HepG2 (cell line): ENCODE results near the gene UMPS. TPM values are rescaled to one million over a fixed set of nuclear protein-coding genes. Genes with fewer than 3 reads are reported as not detected.

Experiments used
- CENPT ChIP-seq: sonication (generic); formaldehyde crosslinking; IDR thresholded peaks from 2 replicates; pipeline ENCODE4 v1.8.0; 2022; ENCODE audit warnings: low read depth, mild to moderate bottlenecking, moderate library complexity, missing genetic modification reagents
- ESRRA ChIP-seq: sonication (generic); formaldehyde crosslinking; IDR thresholded peaks from 2 replicates; pipeline ENCODE4 v1.5.1; 2020; ENCODE audit warnings: mild to moderate bottlenecking, low read depth, missing genetic modification reagents
- FOXK2 ChIP-seq: fragments of 450-650 bp; IDR thresholded peaks from 2 replicates; pipeline ENCODE4 v1.6.1; 2016
- KLF11 ChIP-seq: IDR thresholded peaks from 2 replicates; pipeline ENCODE4 v1.6.1; 2016; ENCODE audit warnings: missing compliant biosample characterization
- MTF2 ChIP-seq: sonication (generic); formaldehyde crosslinking; IDR thresholded peaks from 2 replicates; pipeline ENCODE4 v1.5.0; 2020; ENCODE audit warnings: missing genetic modification reagents, borderline replicate concordance
- PHF5A ChIP-seq: IDR thresholded peaks from one replicate; pipeline ENCODE4 v1.6.1; 2018; ENCODE audit warnings: low read depth, missing genetic modification reagents; ENCODE audit not compliant: unreplicated experiment
- POLR2G ChIP-seq: fragments of 200-400 bp; formaldehyde crosslinking; IDR thresholded peaks from 2 replicates; pipeline ENCODE4 v1.6.1; 2018; ENCODE audit warnings: mild to moderate bottlenecking, low read depth, low read length, moderate library complexity
- RARG ChIP-seq: sonication (generic); formaldehyde crosslinking; IDR thresholded peaks from 2 replicates; pipeline ENCODE4 v1.4.0; 2020; ENCODE audit warnings: low read depth, mild to moderate bottlenecking, missing genetic modification reagents
- SALL2 ChIP-seq: sonication (generic); formaldehyde crosslinking; IDR thresholded peaks from 2 replicates; pipeline ENCODE4 v1.8.1; 2023; ENCODE audit warnings: mild to moderate bottlenecking, missing genetic modification reagents, inconsistent platforms
- SCMH1 ChIP-seq: sonication (generic); formaldehyde crosslinking; IDR thresholded peaks from 2 replicates; pipeline ENCODE4 v1.9.0; 2021; ENCODE audit warnings: missing genetic modification reagents, mild to moderate bottlenecking, borderline replicate concordance
- SP1 ChIP-seq, 2 experiments: fragments of 450-650 bp in 1 of 2; sonication (generic) in 1 of 2; formaldehyde crosslinking in 1 of 2; IDR thresholded peaks; 2 replicates each; pipeline versions ENCODE4 v1.4.0 to v1.6.1; 2016 to 2020; ENCODE audit warnings: missing genetic modification reagents in 1 of 2
- STAG1 ChIP-seq: sonication (generic); formaldehyde crosslinking; IDR thresholded peaks from 2 replicates; pipeline ENCODE4 v1.4.0; 2020; ENCODE audit warnings: missing genetic modification reagents
- TRIM24 ChIP-seq: sonication (generic); formaldehyde crosslinking; IDR thresholded peaks from 2 replicates; pipeline ENCODE4 v1.8.0; 2022; ENCODE audit warnings: mild to moderate bottlenecking, missing genetic modification reagents
- YEATS4 ChIP-seq: sonication (generic); formaldehyde crosslinking; IDR thresholded peaks from 2 replicates; pipeline ENCODE4 v1.4.0; 2020; ENCODE audit warnings: missing genetic modification reagents, borderline replicate concordance
- ZBTB7B ChIP-seq: sonication (generic); formaldehyde crosslinking; IDR thresholded peaks from 2 replicates; pipeline ENCODE4 v1.4.0; 2020; ENCODE audit warnings: missing genetic modification reagents
- ZKSCAN8 ChIP-seq: IDR thresholded peaks from 2 replicates; pipeline ENCODE4 v1.6.1; 2016; ENCODE audit warnings: borderline replicate concordance, missing genetic modification reagents, missing compliant biosample characterization
- ZMAT5 ChIP-seq: sonication (generic); formaldehyde crosslinking; IDR thresholded peaks from 2 replicates; pipeline ENCODE4 v1.5.0; 2020; ENCODE audit warnings: mild to moderate bottlenecking, low read depth, missing genetic modification reagents, borderline replicate concordance
- ZNF331 ChIP-seq: sonication (generic); formaldehyde crosslinking; IDR thresholded peaks from 2 replicates; pipeline ENCODE4 v1.4.0; 2020; ENCODE audit warnings: missing genetic modification reagents
- ZNF382 ChIP-seq: sonication (generic); formaldehyde crosslinking; IDR thresholded peaks from 2 replicates; pipeline ENCODE4 v1.5.0; 2020; ENCODE audit warnings: missing genetic modification reagents, mild to moderate bottlenecking, borderline replicate concordance
- ZNF609 ChIP-seq: sonication (generic); formaldehyde crosslinking; IDR thresholded peaks from 2 replicates; pipeline ENCODE4 v1.4.0; 2020; ENCODE audit warnings: mild to moderate bottlenecking, missing genetic modification reagents, borderline replicate concordance
- ZNF746 ChIP-seq: sonication (generic); formaldehyde crosslinking; IDR thresholded peaks from 2 replicates; pipeline ENCODE4 v1.8.0; 2022; ENCODE audit warnings: mild to moderate bottlenecking, missing genetic modification reagents
- ZNF75D ChIP-seq: sonication (generic); formaldehyde crosslinking; IDR thresholded peaks from 2 replicates; pipeline ENCODE4 v1.8.1; 2023; ENCODE audit warnings: missing genetic modification reagents, mild to moderate bottlenecking, borderline replicate concordance
- ZSCAN21 ChIP-seq: sonication (generic); formaldehyde crosslinking; IDR thresholded peaks from 2 replicates; pipeline ENCODE4 v1.8.0; 2022; ENCODE audit warnings: mild to moderate bottlenecking, missing genetic modification reagents, moderate library complexity, borderline replicate concordance
- ZSCAN30 ChIP-seq: sonication (generic); formaldehyde crosslinking; IDR thresholded peaks from 2 replicates; pipeline ENCODE4 v1.5.0; 2020; ENCODE audit warnings: mild to moderate bottlenecking, missing genetic modification reagents
- ZSCAN31 ChIP-seq: sonication (generic); formaldehyde crosslinking; IDR thresholded peaks from 2 replicates; pipeline ENCODE4 v1.5.0; 2020; ENCODE audit warnings: low read depth, mild to moderate bottlenecking, missing genetic modification reagents
- ZSCAN9 ChIP-seq: IDR thresholded peaks from 2 replicates; pipeline ENCODE4 v1.6.1; 2016; ENCODE audit warnings: borderline replicate concordance
- polyA plus RNA-seq, 8 experiments: library from polyadenylated mRNA; depleted of rRNA in 3 of 8; stranded (reverse) in 7 of 8; unstranded in 1 of 8; fragments of >200 nt; fragmentation: Illumina TruSeq in 4 of 8; extraction: Trizol in 4 of 8; gene quantifications; 2 replicates each; pipeline versions ENCODE4 v1.2.1 to v1.2.3, GENCODE V29; 2011 to 2016; ENCODE audit warnings: low read depth in 4 of 8, missing spikeins in 1 of 8, mixed read lengths in 1 of 8; ENCODE audit not compliant: insufficient read depth in 1 of 8
- total RNA-seq, 5 experiments: library from RNA; depleted of rRNA; stranded (reverse); fragments of >200 nt; fragmentation: Illumina TruSeq; extraction: Trizol; gene quantifications; 2 replicates each; pipeline ENCODE4 v1.2.3, GENCODE V29; 2016; ENCODE audit warnings: low read depth in 1 of 5

Gene UMPS
- total and polyA plus RNA-seq, 2 of the 13 experiments (the other 11 are each of a cell fraction or from before 2014, with no cell fraction given), result 52.7 to 74.2 TPM

- TF ChIP-seq ZNF609, result peak; percentile 65; the same call in 1 of the 2 replicates
- TF ChIP-seq SALL2, result no peak
- TF ChIP-seq PHF5A (CRISPR knock-in tag), result no peak
- no peak for TF ChIP-seq ZSCAN30 (CRISPR knock-in tag)
- peak; percentile 70; the same call in 1 of the 2 replicates for TF ChIP-seq ZNF331 (CRISPR knock-in tag)
- TF ChIP-seq MTF2, result no peak
- no peak for TF ChIP-seq STAG1 (CRISPR knock-in tag)
- TF ChIP-seq ZBTB7B (CRISPR knock-in tag), result no peak; the same call in 1 of the 2 replicates
- TF ChIP-seq KLF11 (CRISPR knock-in tag), result peak; percentile 80
- no peak for TF ChIP-seq RARG (CRISPR knock-in tag)
- TF ChIP-seq ZKSCAN8 (CRISPR knock-in tag), result 0 out of 2 replicates have a peak, but pooled peaks have one; percentile 20
- no peak; the same call in 1 of the 2 replicates for TF ChIP-seq ZSCAN21 (CRISPR knock-in tag)
- no peak for TF ChIP-seq TRIM24 (CRISPR knock-in tag)
- peak; percentile 96 for TF ChIP-seq POLR2G
- peak; percentile 48; the same call in 1 of the 2 replicates for TF ChIP-seq ZNF746 (CRISPR knock-in tag)
- TF ChIP-seq YEATS4 (CRISPR knock-in tag), result peak; percentile 61
- peak; percentile 67; the same call in 1 of the 2 replicates for TF ChIP-seq ESRRA (CRISPR knock-in tag)
- no peak for TF ChIP-seq SCMH1 (CRISPR knock-in tag)
- TF ChIP-seq SP1 (IDR thresholded peaks at IDR 0.05), result no peak
- TF ChIP-seq SP1 (CRISPR knock-in tag; IDR thresholded peaks at IDR 0.05), result peak; percentile 84
- TF ChIP-seq ZMAT5 (CRISPR knock-in tag), result no peak
- TF ChIP-seq FOXK2, result no peak
- TF ChIP-seq ZSCAN9 (CRISPR knock-in tag), result peak; percentile 77; the same call in 1 of the 2 replicates
- no peak for TF ChIP-seq ZNF382 (CRISPR knock-in tag)
- TF ChIP-seq ZNF75D (CRISPR knock-in tag), result no peak
- no peak for TF ChIP-seq CENPT (CRISPR knock-in tag)
- peak; percentile 84 for TF ChIP-seq ZSCAN31 (CRISPR knock-in tag)
Observed at GRCh38 chr3:124730129-124730940, at the start of gene UMPS (continued).
